Measurements from ENCODE around the gene CFAP221.

DNA sequence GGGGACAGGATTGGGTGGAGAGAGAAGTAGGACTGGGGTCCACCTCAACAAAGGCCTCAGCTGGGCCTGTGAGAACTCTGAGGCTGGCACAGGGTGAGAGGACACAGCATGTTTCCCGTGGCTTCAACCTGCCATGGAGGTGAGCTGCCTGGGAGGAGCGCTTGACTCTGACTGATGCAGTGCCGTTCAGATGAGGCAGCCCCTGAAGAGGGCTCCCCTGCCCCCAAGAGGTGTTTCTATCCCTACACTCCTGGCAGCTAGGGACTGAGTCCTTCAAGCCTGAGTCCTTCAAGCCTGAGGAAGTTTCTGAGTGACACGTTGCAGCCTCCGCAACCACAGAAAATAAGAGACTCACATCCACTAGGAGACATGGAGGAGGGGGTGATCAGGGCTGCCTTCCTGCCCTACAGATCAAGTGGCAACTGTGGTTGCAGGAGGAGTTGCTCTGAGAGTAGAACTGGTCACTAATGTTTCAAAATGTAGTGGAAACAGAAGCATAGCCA, 85.1 kb downstream of the CFAP221 start:
- TF ChIP-seq, protein P1, sequence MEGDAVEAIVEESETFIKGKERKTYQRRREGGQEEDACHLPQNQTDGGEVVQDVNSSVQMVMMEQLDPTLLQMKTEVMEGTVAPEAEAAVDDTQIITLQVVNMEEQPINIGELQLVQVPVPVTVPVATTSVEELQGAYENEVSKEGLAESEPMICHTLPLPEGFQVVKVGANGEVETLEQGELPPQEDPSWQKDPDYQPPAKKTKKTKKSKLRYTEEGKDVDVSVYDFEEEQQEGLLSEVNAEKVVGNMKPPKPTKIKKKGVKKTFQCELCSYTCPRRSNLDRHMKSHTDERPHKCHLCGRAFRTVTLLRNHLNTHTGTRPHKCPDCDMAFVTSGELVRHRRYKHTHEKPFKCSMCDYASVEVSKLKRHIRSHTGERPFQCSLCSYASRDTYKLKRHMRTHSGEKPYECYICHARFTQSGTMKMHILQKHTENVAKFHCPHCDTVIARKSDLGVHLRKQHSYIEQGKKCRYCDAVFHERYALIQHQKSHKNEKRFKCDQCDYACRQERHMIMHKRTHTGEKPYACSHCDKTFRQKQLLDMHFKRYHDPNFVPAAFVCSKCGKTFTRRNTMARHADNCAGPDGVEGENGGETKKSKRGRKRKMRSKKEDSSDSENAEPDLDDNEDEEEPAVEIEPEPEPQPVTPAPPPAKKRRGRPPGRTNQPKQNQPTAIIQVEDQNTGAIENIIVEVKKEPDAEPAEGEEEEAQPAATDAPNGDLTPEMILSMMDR (conservative IDR thresholded peaks at IDR 0.05; ENCODE audit: low read length) = no peak
- TF ChIP-seq EZH2phosphoT487 (IDR thresholded peaks at IDR 0.05; ENCODE audit: borderline replicate concordance, low read depth, low read length) = no peak
